ENCODE data around the gene YPEL2.

- no peak for TF ChIP-seq CTCF (conservative IDR thresholded peaks at IDR 0.05 in 1 of 2, IDR thresholded peaks at IDR 0.05 in 1 of 2; ENCODE audit: low read depth in 1 of 2, low read length in 2 of 2)
- TF ChIP-seq EZH2 (IDR thresholded peaks at IDR 0.05; ENCODE audit: low read length, missing control alignments), result peak; percentile 49
Observed at GRCh38 chr17:59332749-59333377, 1.4 kb downstream of the YPEL2 start.
